ENCODE results near the gene ACKR2. TPM values are rescaled to one million over a fixed set of nuclear protein-coding genes. Genes with fewer than 3 reads are reported as not detected.
A peak's percentile ranks its signal among the peaks of the same experiment; 100 is the strongest.

The ACKR2 gene
- total and polyA plus RNA-seq, 2 of the 13 experiments (the other 11 are each of a cell fraction or from before 2014, with no cell fraction given) = 1.1 to 1.9 TPM

DNA sequence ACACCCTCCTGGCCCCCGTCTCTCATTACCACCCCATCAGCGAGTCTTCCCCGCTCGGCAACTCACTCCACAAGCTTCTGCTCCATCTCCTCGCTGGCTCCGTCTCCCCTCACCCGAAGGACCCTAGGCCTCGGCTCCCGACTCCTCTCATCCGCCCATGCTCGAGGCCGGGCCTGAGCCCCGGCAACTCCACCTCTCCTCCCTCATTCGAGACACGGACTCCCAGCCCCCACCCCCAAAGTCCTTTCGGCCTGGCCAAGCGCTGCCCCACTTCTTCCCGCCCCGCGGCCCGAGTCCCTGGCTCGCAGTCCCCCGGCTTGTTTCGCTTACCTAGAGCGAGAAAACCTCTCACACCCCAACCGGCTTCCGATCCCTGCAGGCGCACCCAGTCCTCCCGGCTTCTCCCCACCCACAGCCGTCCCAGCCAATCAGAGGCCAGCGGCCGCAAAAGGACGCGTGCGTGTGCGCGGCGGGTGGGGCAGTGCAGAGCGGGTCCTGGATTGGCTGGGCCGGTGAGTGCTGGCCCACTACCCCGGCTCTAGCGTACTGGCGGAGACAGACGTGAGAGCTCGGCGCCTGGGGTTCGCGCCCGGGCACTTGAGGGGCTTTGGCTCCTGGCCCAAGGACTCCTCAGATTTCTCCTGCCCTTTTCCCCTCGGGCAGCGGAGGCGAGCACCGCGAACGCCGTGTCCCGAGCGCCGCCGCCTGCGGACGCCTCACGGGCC, 5.0 kb upstream of the ACKR2 start, which contains the start of gene HIGD1A (continued):
- TF ChIP-seq HNF4A (CRISPR knock-in tag; IDR thresholded peaks at IDR 0.05) (no peak), ZKSCAN5 (CRISPR knock-in tag; IDR thresholded peaks at IDR 0.05) (no peak), TCF7 (IDR thresholded peaks at IDR 0.05; ENCODE audit: low read depth) (no peak), ZIK1 (CRISPR knock-in tag; IDR thresholded peaks at IDR 0.05; ENCODE audit: borderline replicate concordance, low read depth) (no peak), MIER3 (CRISPR knock-in tag; IDR thresholded peaks at IDR 0.05; ENCODE audit: borderline replicate concordance) (no peak; the same call in none of the 2 replicates), ZNF138 (CRISPR knock-in tag; IDR thresholded peaks at IDR 0.05; ENCODE audit: low read depth) (no peak), NCOR1 (IDR thresholded peaks at IDR 0.05; ENCODE audit: borderline replicate concordance, low read length) (no peak), HOXA9 (CRISPR knock-in tag; IDR thresholded peaks at IDR 0.05; ENCODE audit: borderline replicate concordance) (no peak), YEATS4 (CRISPR knock-in tag; IDR thresholded peaks at IDR 0.05; ENCODE audit: borderline replicate concordance) (no peak), ZNF12 (CRISPR knock-in tag; IDR thresholded peaks at IDR 0.05) (no peak), TAF1 (CRISPR knock-in tag; IDR thresholded peaks at IDR 0.05) (peak; percentile 81)
- TF ChIP-seq, protein P1, sequence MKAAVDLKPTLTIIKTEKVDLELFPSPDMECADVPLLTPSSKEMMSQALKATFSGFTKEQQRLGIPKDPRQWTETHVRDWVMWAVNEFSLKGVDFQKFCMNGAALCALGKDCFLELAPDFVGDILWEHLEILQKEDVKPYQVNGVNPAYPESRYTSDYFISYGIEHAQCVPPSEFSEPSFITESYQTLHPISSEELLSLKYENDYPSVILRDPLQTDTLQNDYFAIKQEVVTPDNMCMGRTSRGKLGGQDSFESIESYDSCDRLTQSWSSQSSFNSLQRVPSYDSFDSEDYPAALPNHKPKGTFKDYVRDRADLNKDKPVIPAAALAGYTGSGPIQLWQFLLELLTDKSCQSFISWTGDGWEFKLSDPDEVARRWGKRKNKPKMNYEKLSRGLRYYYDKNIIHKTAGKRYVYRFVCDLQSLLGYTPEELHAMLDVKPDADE (CRISPR knock-in tag; IDR thresholded peaks at IDR 0.05) = no peak
- TF ChIP-seq, protein P2, sequence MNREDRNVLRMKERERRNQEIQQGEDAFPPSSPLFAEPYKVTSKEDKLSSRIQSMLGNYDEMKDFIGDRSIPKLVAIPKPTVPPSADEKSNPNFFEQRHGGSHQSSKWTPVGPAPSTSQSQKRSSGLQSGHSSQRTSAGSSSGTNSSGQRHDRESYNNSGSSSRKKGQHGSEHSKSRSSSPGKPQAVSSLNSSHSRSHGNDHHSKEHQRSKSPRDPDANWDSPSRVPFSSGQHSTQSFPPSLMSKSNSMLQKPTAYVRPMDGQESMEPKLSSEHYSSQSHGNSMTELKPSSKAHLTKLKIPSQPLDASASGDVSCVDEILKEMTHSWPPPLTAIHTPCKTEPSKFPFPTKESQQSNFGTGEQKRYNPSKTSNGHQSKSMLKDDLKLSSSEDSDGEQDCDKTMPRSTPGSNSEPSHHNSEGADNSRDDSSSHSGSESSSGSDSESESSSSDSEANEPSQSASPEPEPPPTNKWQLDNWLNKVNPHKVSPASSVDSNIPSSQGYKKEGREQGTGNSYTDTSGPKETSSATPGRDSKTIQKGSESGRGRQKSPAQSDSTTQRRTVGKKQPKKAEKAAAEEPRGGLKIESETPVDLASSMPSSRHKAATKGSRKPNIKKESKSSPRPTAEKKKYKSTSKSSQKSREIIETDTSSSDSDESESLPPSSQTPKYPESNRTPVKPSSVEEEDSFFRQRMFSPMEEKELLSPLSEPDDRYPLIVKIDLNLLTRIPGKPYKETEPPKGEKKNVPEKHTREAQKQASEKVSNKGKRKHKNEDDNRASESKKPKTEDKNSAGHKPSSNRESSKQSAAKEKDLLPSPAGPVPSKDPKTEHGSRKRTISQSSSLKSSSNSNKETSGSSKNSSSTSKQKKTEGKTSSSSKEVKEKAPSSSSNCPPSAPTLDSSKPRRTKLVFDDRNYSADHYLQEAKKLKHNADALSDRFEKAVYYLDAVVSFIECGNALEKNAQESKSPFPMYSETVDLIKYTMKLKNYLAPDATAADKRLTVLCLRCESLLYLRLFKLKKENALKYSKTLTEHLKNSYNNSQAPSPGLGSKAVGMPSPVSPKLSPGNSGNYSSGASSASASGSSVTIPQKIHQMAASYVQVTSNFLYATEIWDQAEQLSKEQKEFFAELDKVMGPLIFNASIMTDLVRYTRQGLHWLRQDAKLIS (CRISPR knock-in tag; IDR thresholded peaks at IDR 0.05) = no peak
- TF ChIP-seq, protein P3, sequence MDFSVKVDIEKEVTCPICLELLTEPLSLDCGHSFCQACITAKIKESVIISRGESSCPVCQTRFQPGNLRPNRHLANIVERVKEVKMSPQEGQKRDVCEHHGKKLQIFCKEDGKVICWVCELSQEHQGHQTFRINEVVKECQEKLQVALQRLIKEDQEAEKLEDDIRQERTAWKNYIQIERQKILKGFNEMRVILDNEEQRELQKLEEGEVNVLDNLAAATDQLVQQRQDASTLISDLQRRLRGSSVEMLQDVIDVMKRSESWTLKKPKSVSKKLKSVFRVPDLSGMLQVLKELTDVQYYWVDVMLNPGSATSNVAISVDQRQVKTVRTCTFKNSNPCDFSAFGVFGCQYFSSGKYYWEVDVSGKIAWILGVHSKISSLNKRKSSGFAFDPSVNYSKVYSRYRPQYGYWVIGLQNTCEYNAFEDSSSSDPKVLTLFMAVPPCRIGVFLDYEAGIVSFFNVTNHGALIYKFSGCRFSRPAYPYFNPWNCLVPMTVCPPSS (IDR thresholded peaks at IDR 0.05) = no peak
- TF ChIP-seq, protein P4, sequence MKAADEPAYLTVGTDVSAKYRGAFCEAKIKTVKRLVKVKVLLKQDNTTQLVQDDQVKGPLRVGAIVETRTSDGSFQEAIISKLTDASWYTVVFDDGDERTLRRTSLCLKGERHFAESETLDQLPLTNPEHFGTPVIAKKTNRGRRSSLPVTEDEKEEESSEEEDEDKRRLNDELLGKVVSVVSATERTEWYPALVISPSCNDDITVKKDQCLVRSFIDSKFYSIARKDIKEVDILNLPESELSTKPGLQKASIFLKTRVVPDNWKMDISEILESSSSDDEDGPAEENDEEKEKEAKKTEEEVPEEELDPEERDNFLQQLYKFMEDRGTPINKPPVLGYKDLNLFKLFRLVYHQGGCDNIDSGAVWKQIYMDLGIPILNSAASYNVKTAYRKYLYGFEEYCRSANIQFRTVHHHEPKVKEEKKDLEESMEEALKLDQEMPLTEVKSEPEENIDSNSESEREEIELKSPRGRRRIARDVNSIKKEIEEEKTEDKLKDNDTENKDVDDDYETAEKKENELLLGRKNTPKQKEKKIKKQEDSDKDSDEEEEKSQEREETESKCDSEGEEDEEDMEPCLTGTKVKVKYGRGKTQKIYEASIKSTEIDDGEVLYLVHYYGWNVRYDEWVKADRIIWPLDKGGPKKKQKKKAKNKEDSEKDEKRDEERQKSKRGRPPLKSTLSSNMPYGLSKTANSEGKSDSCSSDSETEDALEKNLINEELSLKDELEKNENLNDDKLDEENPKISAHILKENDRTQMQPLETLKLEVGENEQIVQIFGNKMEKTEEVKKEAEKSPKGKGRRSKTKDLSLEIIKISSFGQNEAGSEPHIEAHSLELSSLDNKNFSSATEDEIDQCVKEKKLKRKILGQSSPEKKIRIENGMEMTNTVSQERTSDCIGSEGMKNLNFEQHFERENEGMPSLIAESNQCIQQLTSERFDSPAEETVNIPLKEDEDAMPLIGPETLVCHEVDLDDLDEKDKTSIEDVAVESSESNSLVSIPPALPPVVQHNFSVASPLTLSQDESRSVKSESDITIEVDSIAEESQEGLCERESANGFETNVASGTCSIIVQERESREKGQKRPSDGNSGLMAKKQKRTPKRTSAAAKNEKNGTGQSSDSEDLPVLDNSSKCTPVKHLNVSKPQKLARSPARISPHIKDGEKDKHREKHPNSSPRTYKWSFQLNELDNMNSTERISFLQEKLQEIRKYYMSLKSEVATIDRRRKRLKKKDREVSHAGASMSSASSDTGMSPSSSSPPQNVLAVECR (CRISPR knock-in tag; IDR thresholded peaks at IDR 0.05; ENCODE audit: borderline replicate concordance) = peak; percentile 74; the same call in 1 of the 2 replicates
